ENCODE measurements around the gene SLC2A8. TPM values are rescaled to one million over a fixed set of nuclear protein-coding genes. Genes with fewer than 3 reads are reported as not detected.

Gene SLC2A8
- total RNA-seq, 3 donors from 2014 or later (not counting 1 experiment from before 2014, with no cell fraction given) = 21.1 to 30.6 (median 30.0) TPM

- no peaks in the 10 kb centered on the region for H3K27me3 Mint-ChIP-seq (ENCODE audit: low read depth in 2 of 2)
- intact Hi-C loops (cut with micrococcal nuclease) = loop anchor here (10.0 kb wide), 1 partner anchor 136 kb away; no protein-coding TSS in a partner anchor
- Histone ChIP-seq H3K36me3 (ENCODE audit: control insufficient read depth, insufficient read depth, low read length) (no peaks in the 10 kb centered on the region), H3K4me3 (ENCODE audit: low read length) (no peak overlapping the region), H3K4me1 (ENCODE audit: control insufficient read depth, insufficient read depth, low read length) (peaks cover 37% of the 10 kb centered on the region), H3K27me3 (ENCODE audit: control insufficient read depth, insufficient read depth, low read length) (no peaks in the 10 kb centered on the region), H3K9me3 (ENCODE audit: control insufficient read depth, insufficient read depth, low read length) (no peaks in the 10 kb centered on the region), H3K27ac (ENCODE audit: low read length) (no peak overlapping the region)
- H3K27ac Mint-ChIP-seq = no peak overlapping the region
- WGBS (ENCODE audit: insufficient coverage) = no CpG with 5 or more reads among the region's 7 CpGs
- no peak for TF ChIP-seq CTCF (IDR thresholded peaks at IDR 0.05)
- H3K36me3 Mint-ChIP-seq = no peaks in the 10 kb centered on the region
- ATAC-seq (no peak), DNase-seq (no peak)
- no peak overlapping the region for H3K4me3 Mint-ChIP-seq
- no peaks in the 10 kb centered on the region for H3K9me3 Mint-ChIP-seq
- H3K4me1 Mint-ChIP-seq = peaks cover 34 to 46% of the 10 kb centered on the region in 2 donors
Measured at GRCh38 chr9:127421057-127421456, 24.1 kb downstream of the SLC2A8 start.

- no peak for TF ChIP-seq CTCF (IDR thresholded peaks at IDR 0.05)
- Mint-ChIP-seq H3K9me3 (no peaks in the 10 kb centered on the region), H3K4me3 (peak overlapping the region; percentile 99), H3K4me1 (peaks cover 41 to 54% of the 10 kb centered on the region in 2 donors), H3K36me3 (no peaks in the 10 kb centered on the region), H3K27me3 (ENCODE audit: low read depth in 2 of 2) (no peaks in the 10 kb centered on the region), H3K27ac (no peak overlapping the region)
- Histone ChIP-seq H3K36me3 (ENCODE audit: control insufficient read depth, insufficient read depth, low read length) (no peaks in the 10 kb centered on the region), H3K27me3 (ENCODE audit: control insufficient read depth, insufficient read depth, low read length) (no peaks in the 10 kb centered on the region), H3K9me3 (ENCODE audit: control insufficient read depth, insufficient read depth, low read length) (no peaks in the 10 kb centered on the region), H3K4me1 (ENCODE audit: control insufficient read depth, insufficient read depth, low read length) (peaks cover 37% of the 10 kb centered on the region), H3K27ac (ENCODE audit: low read length) (no peak overlapping the region), H3K4me3 (ENCODE audit: low read length) (no peak overlapping the region)
- DNase-seq (no peak), ATAC-seq (no peak)
- intact Hi-C loops (cut with micrococcal nuclease) = loop anchor here (10.0 kb wide), 1 partner anchor 137 kb away; no protein-coding TSS in a partner anchor
- WGBS (ENCODE audit: insufficient coverage) = no CpG with 5 or more reads among the region's 10 CpGs
Measured at GRCh38 chr9:127422133-127422782, 25.3 kb downstream of the SLC2A8 start.

- intact Hi-C loops (cut with micrococcal nuclease) = loop anchor here (10.0 kb wide), 1 partner anchor 138 kb away; no protein-coding TSS in a partner anchor
- Histone ChIP-seq H3K36me3 (ENCODE audit: control insufficient read depth, insufficient read depth, low read length) (no peaks in the 10 kb centered on the region), H3K4me1 (ENCODE audit: control insufficient read depth, insufficient read depth, low read length) (peaks cover 37% of the 10 kb centered on the region), H3K4me3 (ENCODE audit: low read length) (no peak overlapping the region), H3K9me3 (ENCODE audit: control insufficient read depth, insufficient read depth, low read length) (no peaks in the 10 kb centered on the region), H3K27ac (ENCODE audit: low read length) (no peak overlapping the region), H3K27me3 (ENCODE audit: control insufficient read depth, insufficient read depth, low read length) (no peaks in the 10 kb centered on the region)
- no peaks in the 10 kb centered on the region for H3K9me3 Mint-ChIP-seq
- DNase-seq (no peak), ATAC-seq (no peak)
- no peaks in the 10 kb centered on the region for H3K27me3 Mint-ChIP-seq (ENCODE audit: low read depth in 2 of 2)
- H3K27ac Mint-ChIP-seq = peak overlapping the region; percentile 95 to 99
- WGBS (ENCODE audit: insufficient coverage) = no CpG with 5 or more reads among the region's 6 CpGs
- no peaks in the 10 kb centered on the region for H3K36me3 Mint-ChIP-seq
- TF ChIP-seq CTCF (IDR thresholded peaks at IDR 0.05) = no peak
- peak overlapping the region; percentile 99 for H3K4me3 Mint-ChIP-seq
- H3K4me1 Mint-ChIP-seq = peaks cover 41 to 55% of the 10 kb centered on the region in 2 donors
Measured at GRCh38 chr9:127422787-127423186, 25.8 kb downstream of the SLC2A8 start.
